Upper lobe of right lung (tissue), 1 donor: Measurements from ENCODE around the gene PRPH2. TPM values are rescaled to one million over a fixed set of nuclear protein-coding genes. Genes with fewer than 3 reads are reported as not detected.
"Not testable (repeated sequence)": the region's sequence is repeated elsewhere in the genome, so short reads cannot be mapped to it uniquely, and the experiment has no call there.

Source experiments
- ATAC-seq: fragments of 200-7000 bp; cut with Tn5 transposase; one replicate; pipeline ENCODE4 v1.9.1; 2020; ENCODE audit warnings: mild to moderate bottlenecking, moderate library complexity
- DNase-seq: peaks from one replicate; pipeline ENCODE4 v3.0.0-alpha.2; 2020
- H3K27ac ChIP-seq: fragments of 200-600 bp; one replicate; pipeline ENCODE4 v1.8.0; 2022
- H3K27me3 ChIP-seq: fragments of 200-600 bp; one replicate; pipeline ENCODE4 v1.8.0; 2022; ENCODE audit warnings: mild to moderate bottlenecking
- H3K36me3 ChIP-seq: fragments of 200-600 bp; one replicate; pipeline ENCODE4 v1.8.0; 2022
- H3K4me1 ChIP-seq: fragments of 200-600 bp; one replicate; pipeline ENCODE4 v1.8.0; 2022
- H3K4me3 ChIP-seq: fragments of 200-600 bp; one replicate; pipeline ENCODE4 v1.8.0; 2022; ENCODE audit warnings: mild to moderate bottlenecking
- H3K9me3 ChIP-seq: fragments of 200-600 bp; one replicate; pipeline ENCODE4 v1.8.0; 2022
- CTCF ChIP-seq: fragments of 200-600 bp; IDR thresholded peaks from one replicate; pipeline ENCODE4 v1.8.0; 2022; ENCODE audit warnings: antibody characterized with exemption
- intact Hi-C: fragments of 100-400 bp; cut with DNase I; formaldehyde crosslinking; loops from one replicate; pipeline ENCODE4 v1.11.0; 2022
- total RNA-seq: library from RNA; stranded (reverse); fragmentation: NEBNext Ultra II Directional; extraction: Animal tissue kit (Norgen Biotek cat#: 25700); gene quantifications from one replicate; pipeline ENCODE4 v1.2.1, GENCODE V29; 2021
- donor health status: DM: no; HTN: yes; CAD: no; lungs with severe emphysema.

The PRPH2 gene
- total RNA-seq, 1 donor from 2014 or later: 1.2 TPM

GRCh38 chr6:42704251-42704936, 18.0 kb downstream of the PRPH2 start:
- Histone ChIP-seq H3K4me3 (no peak overlapping the region), H3K27ac (no peak overlapping the region)
- DNase-seq: no peak

GRCh38 chr6:42702786-42703185, 19.6 kb downstream of the PRPH2 start:
- H3K36me3 ChIP-seq, H3K27me3 ChIP-seq, DNase-seq, intact Hi-C loops, H3K9me3 ChIP-seq, ATAC-seq, H3K4me3 ChIP-seq, H3K27ac ChIP-seq, H3K4me1 ChIP-seq: not testable (repeated sequence)

More at GRCh38 chr6:42704251-42704936, 18.0 kb downstream of the PRPH2 start:
- TF ChIP-seq CTCF: no peak
- no peaks in the 10 kb centered on the region for H3K36me3 ChIP-seq
- intact Hi-C loops: no loop called here
- no peaks in the 10 kb centered on the region for H3K4me1 ChIP-seq
- H3K27me3 ChIP-seq: no peaks in the 10 kb centered on the region
- ATAC-seq: peak; percentile 33
- H3K9me3 ChIP-seq: no peaks in the 10 kb centered on the region

- ATAC-seq (no peak), DNase-seq (no peak)
- no peaks in the 10 kb centered on the region for H3K36me3 ChIP-seq
- intact Hi-C loops: no loop called here
- H3K4me3 ChIP-seq: no peak overlapping the region
- no peak overlapping the region for H3K27ac ChIP-seq
- TF ChIP-seq CTCF: no peak
- H3K9me3 ChIP-seq: no peaks in the 10 kb centered on the region
- H3K27me3 ChIP-seq: no peaks in the 10 kb centered on the region
- H3K4me1 ChIP-seq: no peaks in the 10 kb centered on the region
These were observed 20.2 kb downstream of the PRPH2 start for GRCh38 chr6:42702200-42702599.

GRCh38 chr6:42698217-42698616, 24.2 kb downstream of the PRPH2 start:
- peaks cover 6% of the 10 kb centered on the region for H3K4me1 ChIP-seq
- intact Hi-C loops: no loop called here
- H3K36me3 ChIP-seq: peaks cover 20% of the 10 kb centered on the region
- ATAC-seq (no peak), DNase-seq (no peak)
- no peak overlapping the region for H3K27ac ChIP-seq
- H3K4me3 ChIP-seq: no peak overlapping the region
- H3K9me3 ChIP-seq: no peaks in the 10 kb centered on the region
- no peaks in the 10 kb centered on the region for H3K27me3 ChIP-seq
- TF ChIP-seq CTCF: no peak

- Histone ChIP-seq H3K4me1 (peaks cover 14% of the 10 kb centered on the region), H3K27me3 (no peaks in the 10 kb centered on the region), H3K36me3 (peaks cover 29% of the 10 kb centered on the region), H3K9me3 (no peaks in the 10 kb centered on the region), H3K4me3 (no peak overlapping the region), H3K27ac (no peak overlapping the region)
- ATAC-seq (no peak), DNase-seq (no peak)
- intact Hi-C loops: no loop called here
- no peak for TF ChIP-seq CTCF
These were observed 25.1 kb downstream of the PRPH2 start for GRCh38 chr6:42697268-42697655.

- H3K27ac ChIP-seq: no peak overlapping the region
- H3K4me1 ChIP-seq: peaks cover 18% of the 10 kb centered on the region
- intact Hi-C loops: no loop called here
- no peak overlapping the region for H3K4me3 ChIP-seq
- no peak for TF ChIP-seq CTCF
- H3K36me3 ChIP-seq: peaks cover 35% of the 10 kb centered on the region
- no peaks in the 10 kb centered on the region for H3K9me3 ChIP-seq
- DNase-seq (no peak), ATAC-seq (no peak)
- H3K27me3 ChIP-seq: no peaks in the 10 kb centered on the region
These were observed 25.7 kb downstream of the PRPH2 start for GRCh38 chr6:42696526-42697267.
